HEK293 (cell line): ENCODE data around the gene C16orf92.

ENCODE experiments used
- ZNF580 ChIP-seq: fragments of 450-650 bp; formaldehyde crosslinking; IDR thresholded peaks from 2 replicates; pipeline ENCODE4 v1.5.1; 2016; ENCODE audit warnings: missing biosample characterization, missing genetic modification characterization
- ZNF670 ChIP-seq: fragments of 450-650 bp; formaldehyde crosslinking; IDR thresholded peaks from 2 replicates; pipeline ENCODE4 v1.5.1; 2016; ENCODE audit warnings: missing biosample characterization, missing genetic modification characterization, low read depth
- TF ChIP-seq, protein P1 (sequence below): fragments of 450-650 bp; formaldehyde crosslinking; IDR thresholded peaks from 2 replicates; pipeline ENCODE4 v1.5.1; 2016; ENCODE audit warnings: missing biosample characterization, missing genetic modification characterization
- TF ChIP-seq, protein P2 (sequence below): fragments of 450-650 bp; formaldehyde crosslinking; IDR thresholded peaks from 2 replicates; pipeline ENCODE4 v1.5.1; 2016; ENCODE audit warnings: missing biosample characterization, missing genetic modification characterization

- TF ChIP-seq, protein P1, sequence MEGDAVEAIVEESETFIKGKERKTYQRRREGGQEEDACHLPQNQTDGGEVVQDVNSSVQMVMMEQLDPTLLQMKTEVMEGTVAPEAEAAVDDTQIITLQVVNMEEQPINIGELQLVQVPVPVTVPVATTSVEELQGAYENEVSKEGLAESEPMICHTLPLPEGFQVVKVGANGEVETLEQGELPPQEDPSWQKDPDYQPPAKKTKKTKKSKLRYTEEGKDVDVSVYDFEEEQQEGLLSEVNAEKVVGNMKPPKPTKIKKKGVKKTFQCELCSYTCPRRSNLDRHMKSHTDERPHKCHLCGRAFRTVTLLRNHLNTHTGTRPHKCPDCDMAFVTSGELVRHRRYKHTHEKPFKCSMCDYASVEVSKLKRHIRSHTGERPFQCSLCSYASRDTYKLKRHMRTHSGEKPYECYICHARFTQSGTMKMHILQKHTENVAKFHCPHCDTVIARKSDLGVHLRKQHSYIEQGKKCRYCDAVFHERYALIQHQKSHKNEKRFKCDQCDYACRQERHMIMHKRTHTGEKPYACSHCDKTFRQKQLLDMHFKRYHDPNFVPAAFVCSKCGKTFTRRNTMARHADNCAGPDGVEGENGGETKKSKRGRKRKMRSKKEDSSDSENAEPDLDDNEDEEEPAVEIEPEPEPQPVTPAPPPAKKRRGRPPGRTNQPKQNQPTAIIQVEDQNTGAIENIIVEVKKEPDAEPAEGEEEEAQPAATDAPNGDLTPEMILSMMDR (tag by site-specific recombination), result no peak
- TF ChIP-seq ZNF670 (tag by site-specific recombination) (no peak), ZNF580 (tag by site-specific recombination) (no peak)
- TF ChIP-seq, protein P2, sequence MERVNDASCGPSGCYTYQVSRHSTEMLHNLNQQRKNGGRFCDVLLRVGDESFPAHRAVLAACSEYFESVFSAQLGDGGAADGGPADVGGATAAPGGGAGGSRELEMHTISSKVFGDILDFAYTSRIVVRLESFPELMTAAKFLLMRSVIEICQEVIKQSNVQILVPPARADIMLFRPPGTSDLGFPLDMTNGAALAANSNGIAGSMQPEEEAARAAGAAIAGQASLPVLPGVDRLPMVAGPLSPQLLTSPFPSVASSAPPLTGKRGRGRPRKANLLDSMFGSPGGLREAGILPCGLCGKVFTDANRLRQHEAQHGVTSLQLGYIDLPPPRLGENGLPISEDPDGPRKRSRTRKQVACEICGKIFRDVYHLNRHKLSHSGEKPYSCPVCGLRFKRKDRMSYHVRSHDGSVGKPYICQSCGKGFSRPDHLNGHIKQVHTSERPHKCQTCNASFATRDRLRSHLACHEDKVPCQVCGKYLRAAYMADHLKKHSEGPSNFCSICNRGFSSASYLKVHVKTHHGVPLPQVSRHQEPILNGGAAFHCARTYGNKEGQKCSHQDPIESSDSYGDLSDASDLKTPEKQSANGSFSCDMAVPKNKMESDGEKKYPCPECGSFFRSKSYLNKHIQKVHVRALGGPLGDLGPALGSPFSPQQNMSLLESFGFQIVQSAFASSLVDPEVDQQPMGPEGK (tag by site-specific recombination), result peak; percentile 98
These were observed 49.4 kb upstream of the C16orf92 start, which contains the start of gene TAOK2 for GRCh38 chr16:29973384-29974246.
